Measurements from ENCODE around the gene RANBP10.

GRCh38 chr16:67699265-67699664 is 107.1 kb downstream of the RANBP10 start:
- TF ChIP-seq CTCF (conservative IDR thresholded peaks at IDR 0.05; ENCODE audit: low read length) (no peak), EZH2phosphoT487 (IDR thresholded peaks at IDR 0.05; ENCODE audit: borderline replicate concordance) (no peak)

Measured in Loucy (cell line).